Endodermal cell (in vitro differentiated cells): ENCODE data around the gene RANBP1. TPM values are rescaled to one million over a fixed set of nuclear protein-coding genes. Genes with fewer than 3 reads are reported as not detected.
A peak's percentile ranks its signal among the peaks of the same experiment; 100 is the strongest.

Experiments used
- DNase-seq: peaks from one replicate; pipeline ENCODE4 v3.0.0-alpha.2; 2017
- H3K27ac ChIP-seq: 2 replicates; pipeline ENCODE4 v1.5.1; 2013; ENCODE audit warnings: mild to moderate bottlenecking, low read depth, low read length, moderate library complexity
- H3K27me3 ChIP-seq: 2 replicates; pipeline ENCODE4 v1.6.1; 2013; ENCODE audit warnings: mild to moderate bottlenecking, low read length, moderate library complexity; ENCODE audit not compliant: insufficient read depth, control insufficient read depth, poor library complexity, severe bottlenecking
- H3K36me3 ChIP-seq: 2 replicates; pipeline ENCODE4 v1.7.0; 2013; ENCODE audit warnings: mild to moderate bottlenecking, low read length, moderate library complexity; ENCODE audit not compliant: control insufficient read depth, insufficient read depth
- H3K4me1 ChIP-seq: one replicate; pipeline ENCODE4 v1.7.0; 2013; ENCODE audit warnings: low read length; ENCODE audit not compliant: control insufficient read depth, insufficient read depth
- H3K4me3 ChIP-seq: 2 replicates; pipeline ENCODE4 v1.5.1; 2013; ENCODE audit warnings: mild to moderate bottlenecking, low read length, moderate library complexity
- H3K9ac ChIP-seq: 2 replicates; pipeline ENCODE4 v1.6.1; 2013; ENCODE audit warnings: mild to moderate bottlenecking, low read length, moderate library complexity; ENCODE audit not compliant: poor library complexity, severe bottlenecking; ENCODE audit errors: extremely low read depth
- H3K9me3 ChIP-seq: 2 replicates; pipeline ENCODE4 v1.6.1; 2013; ENCODE audit warnings: mild to moderate bottlenecking, low read length, moderate library complexity; ENCODE audit not compliant: control insufficient read depth
- H3K27ac Mint-ChIP-seq: 2 replicates; pipeline ENCODE4 v1.8.0; 2020; ENCODE audit warnings: mixed read lengths
- H3K27me3 Mint-ChIP-seq: 2 replicates; pipeline ENCODE4 v1.8.0; 2021; ENCODE audit warnings: mild to moderate bottlenecking, mixed read lengths; ENCODE audit not compliant: insufficient read depth
- H3K36me3 Mint-ChIP-seq: 2 replicates; pipeline ENCODE4 v1.8.0; 2020; ENCODE audit warnings: low read depth, mixed read lengths
- H3K4me1 Mint-ChIP-seq: 2 replicates; pipeline ENCODE4 v1.8.0; 2020; ENCODE audit warnings: mixed read lengths
- H3K4me3 Mint-ChIP-seq: 2 replicates; pipeline ENCODE4 v1.8.0; 2020; ENCODE audit warnings: mild to moderate bottlenecking, moderate library complexity, mixed read lengths
- H3K9me3 Mint-ChIP-seq: 2 replicates; pipeline ENCODE4 v1.8.0; 2020; ENCODE audit warnings: mild to moderate bottlenecking, mixed read lengths
- WGBS, 2 experiments: methylation state at CpG; one replicate each; pipeline versions ENCODE4 v1.1.5 to v1.1.7; 2013; ENCODE audit warnings: missing lambda C conversion rate in 2 of 2, mixed read lengths in 1 of 2; ENCODE audit not compliant: insufficient coverage in 1 of 2, insufficient read length in 1 of 2; 5-methylcytosine and 5-hydroxymethylcytosine counted together
- total RNA-seq, 2 donors: library from RNA; stranded (reverse); fragmentation: NEBNext Ultra II Directional in 1 of 2; extraction: Animal tissue kit (Norgen Biotek cat#: 25700) in 1 of 2; gene quantifications; 2 replicates in 1 of 2; 3 replicates in 1 of 2; pipeline ENCODE4 v1.2.1, GENCODE V29; 2021
- TF ChIP-seq, protein P1 (sequence below): fragments of 200-600 bp; sonication (generic); conservative IDR thresholded peaks from 2 replicates; pipeline ENCODE4 v1.5.0; 2021; ENCODE audit warnings: antibody characterized with exemption, mild to moderate bottlenecking

Gene RANBP1
- total RNA-seq, 2 donors from 2014 or later = 320 to 415 TPM

DNA sequence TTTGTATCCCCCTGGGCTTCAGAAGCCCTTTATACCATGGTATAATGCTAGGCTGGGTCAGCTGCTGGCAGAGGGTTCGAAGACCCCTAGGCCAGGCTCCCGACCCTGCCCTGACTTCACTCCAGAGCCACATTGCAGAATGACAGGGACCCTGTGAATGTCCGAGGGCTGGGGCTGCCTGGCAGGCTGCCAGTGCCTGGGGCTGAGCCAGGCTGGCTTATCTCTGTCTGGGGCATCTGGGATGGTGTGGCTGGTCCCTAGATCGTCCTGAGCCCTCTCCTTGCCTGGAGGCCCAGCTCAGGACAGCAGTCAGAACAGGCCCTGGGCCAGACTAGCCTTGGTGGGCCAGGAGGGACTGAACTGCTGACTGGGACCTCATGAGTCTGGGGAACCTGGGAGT is 19.4 kb downstream of the RANBP1 start:
- Histone ChIP-seq H3K9me3 (no peaks in the 10 kb centered on the region), H3K4me3 (no peak overlapping the region), H3K4me1 (no peaks in the 10 kb centered on the region), H3K36me3 (peaks cover 7% of the 10 kb centered on the region), H3K27me3 (no peaks in the 10 kb centered on the region), H3K27ac (no peak overlapping the region), H3K9ac (no peak overlapping the region)
- H3K36me3 Mint-ChIP-seq = peaks cover 7% of the 10 kb centered on the region
- no peaks in the 10 kb centered on the region for H3K9me3 Mint-ChIP-seq
- no peak overlapping the region for H3K27ac Mint-ChIP-seq
- no peak for DNase-seq
- no peaks in the 10 kb centered on the region for H3K27me3 Mint-ChIP-seq
- no peaks in the 10 kb centered on the region for H3K4me1 Mint-ChIP-seq
- 89 to 94% methylated on average over 4 of the region's 4 CpGs for WGBS, 2 experiments
- TF ChIP-seq, protein P1, sequence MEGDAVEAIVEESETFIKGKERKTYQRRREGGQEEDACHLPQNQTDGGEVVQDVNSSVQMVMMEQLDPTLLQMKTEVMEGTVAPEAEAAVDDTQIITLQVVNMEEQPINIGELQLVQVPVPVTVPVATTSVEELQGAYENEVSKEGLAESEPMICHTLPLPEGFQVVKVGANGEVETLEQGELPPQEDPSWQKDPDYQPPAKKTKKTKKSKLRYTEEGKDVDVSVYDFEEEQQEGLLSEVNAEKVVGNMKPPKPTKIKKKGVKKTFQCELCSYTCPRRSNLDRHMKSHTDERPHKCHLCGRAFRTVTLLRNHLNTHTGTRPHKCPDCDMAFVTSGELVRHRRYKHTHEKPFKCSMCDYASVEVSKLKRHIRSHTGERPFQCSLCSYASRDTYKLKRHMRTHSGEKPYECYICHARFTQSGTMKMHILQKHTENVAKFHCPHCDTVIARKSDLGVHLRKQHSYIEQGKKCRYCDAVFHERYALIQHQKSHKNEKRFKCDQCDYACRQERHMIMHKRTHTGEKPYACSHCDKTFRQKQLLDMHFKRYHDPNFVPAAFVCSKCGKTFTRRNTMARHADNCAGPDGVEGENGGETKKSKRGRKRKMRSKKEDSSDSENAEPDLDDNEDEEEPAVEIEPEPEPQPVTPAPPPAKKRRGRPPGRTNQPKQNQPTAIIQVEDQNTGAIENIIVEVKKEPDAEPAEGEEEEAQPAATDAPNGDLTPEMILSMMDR = no peak
- no peak overlapping the region for H3K4me3 Mint-ChIP-seq

DNA sequence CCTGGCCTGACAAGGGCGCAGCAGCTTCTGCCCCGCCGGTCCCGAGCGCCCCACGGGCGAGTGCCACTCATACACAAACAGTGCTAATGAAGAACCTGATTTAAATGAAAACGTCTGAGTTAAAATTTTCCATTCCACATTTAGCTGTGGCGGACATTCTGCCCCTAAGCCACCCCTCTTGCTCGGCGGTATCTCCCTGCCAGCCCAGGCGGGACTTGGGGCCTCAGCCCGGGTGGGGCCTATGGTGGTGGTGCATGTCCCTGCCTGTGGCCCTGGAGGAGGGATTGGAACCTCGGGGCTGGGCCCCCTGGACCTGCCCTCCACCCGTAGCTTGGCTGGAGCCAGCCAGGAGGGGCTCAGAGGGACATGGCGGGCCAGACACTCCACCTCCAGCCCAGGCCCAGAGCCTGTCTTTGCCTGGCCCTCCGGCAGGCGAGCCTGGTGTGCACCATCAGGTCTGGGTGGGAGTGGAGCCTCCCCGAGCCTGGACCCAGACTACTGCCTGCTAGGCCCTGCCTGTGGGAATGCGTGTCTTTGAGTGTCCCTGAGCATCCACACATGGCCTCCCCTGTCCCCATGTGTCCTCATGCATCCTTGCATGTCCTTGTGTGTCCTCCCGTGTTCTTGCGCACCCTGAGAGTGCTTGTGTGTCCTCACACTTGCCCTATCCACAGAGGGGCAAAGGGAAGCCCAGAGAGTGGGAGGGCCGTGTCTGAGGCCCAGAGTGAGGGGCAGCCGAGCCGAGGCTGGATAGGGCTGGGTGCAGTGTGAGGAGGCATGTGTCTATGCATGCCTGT is 20.1 kb downstream of the RANBP1 start:
- no peak overlapping the region for H3K9ac ChIP-seq
- TF ChIP-seq, protein P1 = no peak
- Mint-ChIP-seq H3K27me3 (no peaks in the 10 kb centered on the region), H3K27ac (no peak overlapping the region), H3K4me1 (no peaks in the 10 kb centered on the region), H3K36me3 (peaks cover 7% of the 10 kb centered on the region), H3K9me3 (no peaks in the 10 kb centered on the region), H3K4me3 (no peak overlapping the region)
- 94 to 96% methylated on average over 15 to 25 of the region's 25 CpGs for WGBS, 2 experiments
- no peaks in the 10 kb centered on the region for H3K4me1 ChIP-seq
- peaks cover 7% of the 10 kb centered on the region for H3K36me3 ChIP-seq
- no peak overlapping the region for H3K4me3 ChIP-seq
- no peaks in the 10 kb centered on the region for H3K9me3 ChIP-seq
- peak overlapping the region; percentile 32 for H3K27ac ChIP-seq
- no peaks in the 10 kb centered on the region for H3K27me3 ChIP-seq
- no peak for DNase-seq

DNA sequence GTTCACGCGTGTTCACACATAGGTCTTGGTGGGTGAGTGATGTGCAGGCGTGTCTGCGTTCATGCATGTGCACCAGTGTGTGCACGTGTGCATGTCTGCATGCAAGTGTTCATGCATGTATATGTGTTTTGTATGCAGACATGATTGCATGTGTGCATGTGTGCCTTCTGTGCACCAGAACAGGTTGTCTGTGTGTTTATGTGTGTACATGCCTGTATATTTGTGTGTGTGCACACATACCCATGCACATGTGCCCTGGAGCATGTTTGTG is 20.6 kb downstream of the RANBP1 start:
- TF ChIP-seq, protein P1 = no peak
- H3K27ac ChIP-seq = no peak overlapping the region
- H3K4me3 Mint-ChIP-seq = no peak overlapping the region

More for the DNA sequence above, 20.6 kb downstream of the RANBP1 start:
- no peaks in the 10 kb centered on the region for H3K27me3 Mint-ChIP-seq
- Histone ChIP-seq H3K9ac (no peak overlapping the region), H3K4me1 (no peaks in the 10 kb centered on the region), H3K9me3 (no peaks in the 10 kb centered on the region), H3K4me3 (no peak overlapping the region), H3K27me3 (no peaks in the 10 kb centered on the region), H3K36me3 (peaks cover 7% of the 10 kb centered on the region)
- DNase-seq = no peak
- no peak overlapping the region for H3K27ac Mint-ChIP-seq
- no peaks in the 10 kb centered on the region for H3K9me3 Mint-ChIP-seq
- H3K36me3 Mint-ChIP-seq = peaks cover 7% of the 10 kb centered on the region
- H3K4me1 Mint-ChIP-seq = no peaks in the 10 kb centered on the region
- WGBS, 2 experiments = 94 to 95% methylated on average over 3 to 5 of the region's 5 CpGs
